Dedifferentiated amniotic fluid mesenchymal stem cell (primary cell): ENCODE data around the gene PSMD12.
"Not testable (repeated sequence)": the region's sequence is repeated elsewhere in the genome, so short reads cannot be mapped to it uniquely, and the experiment has no call there.

Experiments used
- DNase-seq: peaks from one replicate; pipeline ENCODE4 v3.0.0-alpha.2; 2016; ENCODE audit errors: extremely low spot score

PSMD12 gene

GRCh38 chr17:67366193-67367157 is at the start of gene PSMD12:
TSS of gene PSMD12 (minus strand) at chr17:67366577. CDS start at chr17:67366519, 58 bp downstream.
- peak; percentile 80 for DNase-seq

GRCh38 chr17:67415291-67415690 is 48.9 kb upstream of the PSMD12 start:
- no peak for DNase-seq

- DNase-seq = no peak
Observed at GRCh38 chr17:67414559-67414958, 48.2 kb upstream of the PSMD12 start.

- no peak for DNase-seq
Observed at GRCh38 chr17:67414130-67414529, 47.8 kb upstream of the PSMD12 start.

- DNase-seq = no peak
Observed at GRCh38 chr17:67413388-67413787, 47.0 kb upstream of the PSMD12 start.

GRCh38 chr17:67412941-67413340 is 46.6 kb upstream of the PSMD12 start:
- DNase-seq = no peak

- DNase-seq = no peak
Observed at GRCh38 chr17:67412032-67412431, 45.7 kb upstream of the PSMD12 start.

GRCh38 chr17:67411397-67411796 is 45.0 kb upstream of the PSMD12 start:
- no peak for DNase-seq

- DNase-seq = not testable (repeated sequence)
Observed at GRCh38 chr17:67408455-67408830, 42.1 kb upstream of the PSMD12 start.

GRCh38 chr17:67403483-67403882 is 37.1 kb upstream of the PSMD12 start:
- no peak for DNase-seq

GRCh38 chr17:67403065-67403464 is 36.7 kb upstream of the PSMD12 start:
- no peak for DNase-seq

- no peak for DNase-seq
Observed at GRCh38 chr17:67401598-67402504, 35.5 kb upstream of the PSMD12 start.

- no peak for DNase-seq
Observed at GRCh38 chr17:67401106-67401505, 34.7 kb upstream of the PSMD12 start.

GRCh38 chr17:67400193-67400592 is 33.8 kb upstream of the PSMD12 start:
- no peak for DNase-seq

GRCh38 chr17:67399676-67400075 is 33.3 kb upstream of the PSMD12 start:
- no peak for DNase-seq

- no peak for DNase-seq
Observed at GRCh38 chr17:67393809-67394397, 27.5 kb upstream of the PSMD12 start.

- DNase-seq = no peak
Observed at GRCh38 chr17:67392111-67392510, 25.7 kb upstream of the PSMD12 start.

- DNase-seq = peak; percentile 79
Observed at GRCh38 chr17:67390646-67391361, 24.4 kb upstream of the PSMD12 start.

GRCh38 chr17:67390006-67390645 is 23.7 kb upstream of the PSMD12 start:
- no peak for DNase-seq

GRCh38 chr17:67388986-67389385 is 22.6 kb upstream of the PSMD12 start:
- no peak for DNase-seq

GRCh38 chr17:67388536-67388935 is 22.2 kb upstream of the PSMD12 start:
- DNase-seq = not testable (repeated sequence)
